Psoas muscle (tissue), 8 donors: ENCODE results near the gene SLC6A20. TPM values are rescaled to one million over a fixed set of nuclear protein-coding genes. Genes with fewer than 3 reads are reported as not detected.
A peak's percentile ranks its signal among the peaks of the same experiment; 100 is the strongest.

ENCODE experiments used
- ATAC-seq, 4 donors: fragments of 200-7000 bp; cut with Tn5 transposase; one replicate each; pipeline ENCODE4 v1.9.1; 2020; ENCODE audit warnings: moderate library complexity in 3 of 4, mild to moderate bottlenecking in 2 of 4
- DNase-seq, 2 donors: peaks; one replicate each; pipeline ENCODE4 v3.0.0-alpha.2; 2020
- H3K27ac ChIP-seq: fragments of 200-600 bp; one replicate; pipeline ENCODE4 v1.8.0; 2022
- H3K27me3 ChIP-seq, 3 donors: fragments of 200-600 bp in 1 of 3; one replicate each; pipeline versions ENCODE4 v1.6.1 to v1.8.0; 2013 to 2022; ENCODE audit warnings: low read length in 2 of 3, mild to moderate bottlenecking in 2 of 3, moderate library complexity in 1 of 3; ENCODE audit not compliant: insufficient read depth in 3 of 3
- H3K36me3 ChIP-seq, 2 donors: fragments of 200-600 bp in 1 of 2; one replicate each; pipeline versions ENCODE4 v1.6.1 to v1.8.0; 2013 to 2022; ENCODE audit warnings: low read depth in 1 of 2, mild to moderate bottlenecking in 1 of 2, moderate library complexity in 1 of 2; ENCODE audit not compliant: insufficient read depth in 1 of 2
- H3K4me1 ChIP-seq: fragments of 200-600 bp; one replicate; pipeline ENCODE4 v1.8.0; 2022
- H3K4me3 ChIP-seq: fragments of 200-600 bp; one replicate; pipeline ENCODE4 v1.8.0; 2022; ENCODE audit warnings: mild to moderate bottlenecking
- H3K9me3 ChIP-seq: fragments of 200-600 bp; one replicate; pipeline ENCODE4 v1.8.0; 2022
- CTCF ChIP-seq: fragments of 200-600 bp; IDR thresholded peaks from one replicate; pipeline ENCODE4 v1.8.0; 2022; ENCODE audit warnings: antibody characterized with exemption
- WGBS, 3 donors: extraction: QIAGEN DNeasy Blood & Tissue Kit; methylation state at CpG; one replicate each; pipeline versions ENCODE4 v1.1.6 to v1.1.7; 2013; 5-methylcytosine and 5-hydroxymethylcytosine counted together
- intact Hi-C, 2 donors: fragments of 100-400 bp; cut with DNase I; formaldehyde crosslinking; loops; one replicate each; pipeline versions ENCODE4 v1.11.0 to v1.14.2; 2022
- polyA plus RNA-seq, 3 donors: library from polyadenylated mRNA; stranded (reverse); fragments of 200-250 nt; gene quantifications; one replicate each; pipeline ENCODE4 v1.2.3, GENCODE V29; 2013
- total RNA-seq, 4 donors: library from RNA; stranded (reverse); fragmentation: NEBNext Ultra II Directional in 2 of 4; extraction: Animal tissue kit (Norgen Biotek cat#: 25700) in 2 of 4; gene quantifications; one replicate each; pipeline versions ENCODE4 v1.2.1 to v1.2.4, GENCODE V29; 2021 to 2023
- donor health status: healthy with polysubstance abuse.
- donor health status: DM: no; HTN: no; CAD: no; lungs with moderate emphysema.
- donor health status: Bipolar disorder and iron deficiency.
- donor health status: healthy.
- donor health status: DM: yes; HTN: yes; CAD: no.
- donor health status: DM: no; HTN: no; CAD: no.
- donor health status: DM: no; HTN: no; CAD: no.
- donor health status: DM: yes; HTN: yes; CAD: no.

SLC6A20 gene
- total and polyA plus RNA-seq, 7 donors: 0.10 to 0.69 (median 0.42) TPM

GRCh38 chr3:45826321-45826720 is 30.0 kb upstream of the SLC6A20 start:
- TF ChIP-seq CTCF: no peak
- H3K27me3 ChIP-seq: no peaks in the 10 kb centered on the region
- H3K9me3 ChIP-seq: no peaks in the 10 kb centered on the region
- H3K27ac ChIP-seq: peak overlapping the region; percentile 12
- H3K4me1 ChIP-seq: peaks cover 11% of the 10 kb centered on the region
- ATAC-seq (no peak), DNase-seq (no peak)
- H3K4me3 ChIP-seq: no peak overlapping the region
- intact Hi-C loops: no loop called here
- WGBS, 3 donors: 59 to 78% (median 62%) methylated on average over 2 of the region's 2 CpGs
- peaks cover 0 to 72% of the 10 kb centered on the region in 2 donors for H3K36me3 ChIP-seq

GRCh38 chr3:45821127-45821526 is 24.8 kb upstream of the SLC6A20 start:
- WGBS, 3 donors: 86 to 99% (median 97%) methylated on average over 1 of the region's 1 CpG
- Histone ChIP-seq H3K27ac (no peak overlapping the region), H3K27me3 (no peaks in the 10 kb centered on the region), H3K4me3 (no peak overlapping the region), H3K36me3 (peaks cover 0 to 25% of the 10 kb centered on the region in 2 donors), H3K9me3 (no peaks in the 10 kb centered on the region), H3K4me1 (peaks cover 40% of the 10 kb centered on the region)
- intact Hi-C loops: no loop called here
- DNase-seq: no peak
- no peak for ATAC-seq
- TF ChIP-seq CTCF: no peak

DNA sequence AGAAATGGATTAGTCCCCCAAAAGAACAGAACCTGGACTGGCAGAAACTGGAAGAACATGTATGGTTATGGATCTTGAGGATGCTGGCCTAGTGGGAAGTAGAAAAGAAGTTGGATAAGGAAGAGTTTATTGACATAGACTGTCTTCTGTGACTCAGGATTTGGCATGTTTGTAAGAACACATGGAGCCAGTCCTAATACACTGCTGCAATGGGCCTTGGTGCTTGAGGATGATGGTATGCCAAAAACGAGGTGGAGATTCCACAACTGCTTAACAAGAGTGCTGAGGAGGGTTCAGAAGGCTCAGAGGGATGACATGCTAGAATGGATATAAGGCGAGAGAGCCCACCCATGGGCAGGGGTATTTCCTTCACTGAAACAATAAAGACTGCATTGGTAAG is 23.2 kb upstream of the SLC6A20 start:
- H3K9me3 ChIP-seq: no peaks in the 10 kb centered on the region
- ATAC-seq (peak in 3 of 4 donors; percentile 32 to 47 (median 47)), DNase-seq (no peak)
- H3K27me3 ChIP-seq: no peaks in the 10 kb centered on the region
- peaks cover 0 to 9% of the 10 kb centered on the region in 2 donors for H3K36me3 ChIP-seq
- TF ChIP-seq CTCF: no peak
- no peak overlapping the region for H3K4me3 ChIP-seq
- H3K4me1 ChIP-seq: peaks cover 43% of the 10 kb centered on the region
- intact Hi-C loops: no loop called here
- WGBS, 3 donors: 61 to 72% (median 67%) methylated on average over 2 of the region's 2 CpGs
- H3K27ac ChIP-seq: peak overlapping the region; percentile 89

GRCh38 chr3:45817831-45818522 is 21.6 kb upstream of the SLC6A20 start:
- Histone ChIP-seq H3K4me3 (no peak overlapping the region), H3K36me3 (no peaks in the 10 kb centered on the region), H3K4me1 (peaks cover 43% of the 10 kb centered on the region), H3K9me3 (no peaks in the 10 kb centered on the region), H3K27ac (peak overlapping the region; percentile 89), H3K27me3 (no peaks in the 10 kb centered on the region)
- 5 to 11% (median 9%) methylated on average over 4 of the region's 4 CpGs for WGBS, 3 donors
- intact Hi-C loops: no loop called here
- TF ChIP-seq CTCF: no peak
- ATAC-seq: peak; percentile 83 to 90 (median 88)
- peak; percentile 67 to 76 for DNase-seq

DNA sequence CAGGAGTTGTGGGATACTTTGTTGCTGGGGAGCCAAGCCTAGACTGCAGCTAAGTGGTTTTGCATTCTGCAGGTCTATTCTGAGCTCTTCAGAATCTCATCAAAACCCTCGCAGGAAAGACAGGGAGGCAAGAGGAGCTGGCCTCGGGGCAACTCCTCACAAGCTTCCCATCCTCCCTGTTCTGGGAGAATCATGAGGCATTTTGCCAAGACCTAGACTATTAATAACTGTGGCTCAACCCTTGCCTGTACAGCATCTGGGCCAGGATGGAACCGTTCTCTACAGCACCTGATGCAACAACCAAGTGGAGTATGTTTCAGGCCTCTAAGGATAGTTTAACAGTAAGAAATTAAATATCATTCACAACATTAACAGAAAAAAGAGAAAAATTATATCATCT is 20.2 kb upstream of the SLC6A20 start:
- H3K9me3 ChIP-seq: no peaks in the 10 kb centered on the region
- H3K27me3 ChIP-seq: no peaks in the 10 kb centered on the region
- TF ChIP-seq CTCF: no peak
- DNase-seq (peak; percentile 42 to 80), ATAC-seq (peak; percentile 86 to 89 (median 86))
- peak overlapping the region; percentile 89 for H3K27ac ChIP-seq
- no peak overlapping the region for H3K4me3 ChIP-seq
- intact Hi-C loops: no loop called here
- no peaks in the 10 kb centered on the region for H3K36me3 ChIP-seq
- WGBS, 3 donors: 5 to 17% (median 10%) methylated on average over 3 of the region's 3 CpGs
- peaks cover 37% of the 10 kb centered on the region for H3K4me1 ChIP-seq
